Progenitor cell of endocrine pancreas (in vitro differentiated cells): ENCODE data around the gene PSMB2. TPM values are rescaled to one million over a fixed set of nuclear protein-coding genes. Genes with fewer than 3 reads are reported as not detected.

Experiments used
- DNase-seq: peaks from one replicate; pipeline ENCODE4 v3.0.0; 2021; ENCODE audit warnings: low spot score; ENCODE audit not compliant: unreplicated experiment
- H3K27ac Mint-ChIP-seq: 2 replicates; pipeline ENCODE4 v1.8.0; 2021; ENCODE audit warnings: mild to moderate bottlenecking, moderate library complexity, mixed read lengths
- H3K27me3 Mint-ChIP-seq: 2 replicates; pipeline ENCODE4 v1.8.0; 2021; ENCODE audit warnings: mixed read lengths
- H3K36me3 Mint-ChIP-seq: 2 replicates; pipeline ENCODE4 v1.8.0; 2022; ENCODE audit warnings: mixed read lengths; ENCODE audit not compliant: insufficient read depth
- H3K4me1 Mint-ChIP-seq: 2 replicates; pipeline ENCODE4 v1.8.0; 2021; ENCODE audit warnings: low read depth, mixed read lengths
- H3K4me3 Mint-ChIP-seq: 2 replicates; pipeline ENCODE4 v1.8.0; 2021; ENCODE audit warnings: low read depth, mild to moderate bottlenecking, moderate library complexity, mixed read lengths
- H3K9me3 Mint-ChIP-seq: 2 replicates; pipeline ENCODE4 v1.8.0; 2021; ENCODE audit warnings: low read depth, mixed read lengths
- total RNA-seq: library from RNA; stranded (reverse); gene quantifications from 2 replicates; pipeline ENCODE4 v1.2.1, GENCODE V29; 2021
- TF ChIP-seq, protein P1 (sequence below): fragments of 200-600 bp; sonication (generic); IDR thresholded peaks from one replicate; pipeline ENCODE4 v1.5.0; 2021; ENCODE audit warnings: antibody characterized with exemption, mild to moderate bottlenecking; ENCODE audit not compliant: unreplicated experiment

Gene PSMB2
- total RNA-seq, 1 donor from 2014 or later, result 70.4 TPM

DNA sequence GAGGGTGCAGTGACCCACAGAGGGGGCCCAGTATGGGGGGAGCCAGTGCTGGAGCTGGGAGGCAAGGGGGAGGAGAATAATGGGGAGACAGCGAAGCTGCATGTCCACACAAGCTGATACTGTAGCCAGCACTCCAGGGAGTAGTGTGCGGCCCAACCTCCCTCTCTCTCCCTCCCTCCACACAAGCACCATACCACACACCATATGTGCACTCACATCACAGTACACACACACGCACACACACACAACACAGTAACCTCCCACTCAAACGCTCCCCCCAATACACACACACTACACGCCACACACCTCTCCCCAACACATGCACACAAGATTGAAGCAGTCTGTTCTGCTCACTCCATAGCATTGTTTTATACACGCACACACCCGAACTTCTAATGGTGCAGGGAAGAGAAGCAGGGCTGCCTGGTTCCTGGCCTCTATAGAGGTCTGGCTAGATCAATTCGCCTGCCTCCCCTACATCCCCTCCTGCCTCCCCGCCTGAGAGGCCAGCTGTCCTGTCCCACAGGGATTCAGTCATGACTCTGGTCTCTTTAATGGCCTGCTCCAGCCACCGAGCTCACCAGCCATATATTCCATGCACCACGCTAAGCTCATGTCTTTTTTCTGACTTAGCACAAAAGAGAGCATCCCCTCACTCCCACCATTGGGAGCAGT, 79.9 kb downstream of the PSMB2 start:
- no peak overlapping the region for H3K4me3 Mint-ChIP-seq
- H3K36me3 Mint-ChIP-seq, result peaks cover 9% of the 10 kb centered on the region
- no peaks in the 10 kb centered on the region for H3K27me3 Mint-ChIP-seq
- H3K27ac Mint-ChIP-seq, result no peak overlapping the region
- no peaks in the 10 kb centered on the region for H3K9me3 Mint-ChIP-seq
- no peak for DNase-seq
- H3K4me1 Mint-ChIP-seq, result peaks cover 3% of the 10 kb centered on the region
- TF ChIP-seq, protein P1, sequence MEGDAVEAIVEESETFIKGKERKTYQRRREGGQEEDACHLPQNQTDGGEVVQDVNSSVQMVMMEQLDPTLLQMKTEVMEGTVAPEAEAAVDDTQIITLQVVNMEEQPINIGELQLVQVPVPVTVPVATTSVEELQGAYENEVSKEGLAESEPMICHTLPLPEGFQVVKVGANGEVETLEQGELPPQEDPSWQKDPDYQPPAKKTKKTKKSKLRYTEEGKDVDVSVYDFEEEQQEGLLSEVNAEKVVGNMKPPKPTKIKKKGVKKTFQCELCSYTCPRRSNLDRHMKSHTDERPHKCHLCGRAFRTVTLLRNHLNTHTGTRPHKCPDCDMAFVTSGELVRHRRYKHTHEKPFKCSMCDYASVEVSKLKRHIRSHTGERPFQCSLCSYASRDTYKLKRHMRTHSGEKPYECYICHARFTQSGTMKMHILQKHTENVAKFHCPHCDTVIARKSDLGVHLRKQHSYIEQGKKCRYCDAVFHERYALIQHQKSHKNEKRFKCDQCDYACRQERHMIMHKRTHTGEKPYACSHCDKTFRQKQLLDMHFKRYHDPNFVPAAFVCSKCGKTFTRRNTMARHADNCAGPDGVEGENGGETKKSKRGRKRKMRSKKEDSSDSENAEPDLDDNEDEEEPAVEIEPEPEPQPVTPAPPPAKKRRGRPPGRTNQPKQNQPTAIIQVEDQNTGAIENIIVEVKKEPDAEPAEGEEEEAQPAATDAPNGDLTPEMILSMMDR, result no peak

DNA sequence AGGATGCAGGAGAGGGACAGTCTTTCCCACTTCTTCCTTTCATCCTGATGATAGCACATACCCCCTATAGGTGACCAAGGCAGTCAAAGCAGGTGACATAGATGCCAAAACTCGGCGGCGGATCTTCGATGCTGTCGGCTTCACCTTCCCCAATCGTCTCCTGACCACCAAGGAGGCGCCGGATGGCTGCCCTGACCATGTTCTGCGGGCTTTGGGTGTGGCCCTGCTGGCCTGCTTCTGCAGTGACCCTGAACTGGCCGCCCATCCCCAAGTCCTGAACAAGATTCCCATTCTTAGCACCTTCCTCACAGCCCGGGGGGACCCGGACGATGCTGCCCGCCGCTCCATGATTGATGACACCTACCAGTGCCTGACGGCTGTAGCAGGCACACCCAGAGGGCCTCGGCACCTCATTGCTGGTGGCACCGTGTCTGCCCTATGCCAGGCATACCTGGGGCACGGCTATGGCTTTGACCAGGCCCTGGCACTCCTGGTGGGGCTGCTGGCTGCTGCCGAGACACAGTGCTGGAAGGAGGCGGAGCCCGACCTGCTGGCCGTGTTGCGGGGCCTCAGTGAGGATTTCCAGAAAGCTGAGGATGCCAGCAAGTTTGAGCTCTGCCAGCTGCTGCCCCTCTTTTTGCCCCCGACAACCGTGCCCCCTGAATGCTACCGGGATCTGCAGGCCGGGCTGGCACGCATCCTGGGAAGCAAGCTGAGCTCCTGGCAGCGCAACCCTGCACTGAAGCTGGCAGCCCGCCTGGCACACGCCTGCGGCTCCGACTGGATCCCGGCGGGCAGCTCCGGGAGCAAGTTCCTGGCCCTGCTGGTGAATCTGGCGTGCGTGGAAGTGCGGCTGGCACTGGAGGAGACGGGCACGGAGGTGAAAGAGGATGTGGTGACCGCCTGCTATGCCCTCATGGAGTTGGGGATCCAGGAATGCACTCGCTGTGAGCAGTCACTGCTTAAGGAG, 80.8 kb downstream of the PSMB2 start:
- H3K4me3 Mint-ChIP-seq, result no peak overlapping the region
- TF ChIP-seq, protein P1, result no peak
- H3K9me3 Mint-ChIP-seq, result no peaks in the 10 kb centered on the region
- H3K27ac Mint-ChIP-seq, result no peak overlapping the region
- no peak for DNase-seq
- H3K4me1 Mint-ChIP-seq, result peaks cover 12% of the 10 kb centered on the region
- H3K36me3 Mint-ChIP-seq, result peaks cover 9% of the 10 kb centered on the region
- H3K27me3 Mint-ChIP-seq, result no peaks in the 10 kb centered on the region

DNA sequence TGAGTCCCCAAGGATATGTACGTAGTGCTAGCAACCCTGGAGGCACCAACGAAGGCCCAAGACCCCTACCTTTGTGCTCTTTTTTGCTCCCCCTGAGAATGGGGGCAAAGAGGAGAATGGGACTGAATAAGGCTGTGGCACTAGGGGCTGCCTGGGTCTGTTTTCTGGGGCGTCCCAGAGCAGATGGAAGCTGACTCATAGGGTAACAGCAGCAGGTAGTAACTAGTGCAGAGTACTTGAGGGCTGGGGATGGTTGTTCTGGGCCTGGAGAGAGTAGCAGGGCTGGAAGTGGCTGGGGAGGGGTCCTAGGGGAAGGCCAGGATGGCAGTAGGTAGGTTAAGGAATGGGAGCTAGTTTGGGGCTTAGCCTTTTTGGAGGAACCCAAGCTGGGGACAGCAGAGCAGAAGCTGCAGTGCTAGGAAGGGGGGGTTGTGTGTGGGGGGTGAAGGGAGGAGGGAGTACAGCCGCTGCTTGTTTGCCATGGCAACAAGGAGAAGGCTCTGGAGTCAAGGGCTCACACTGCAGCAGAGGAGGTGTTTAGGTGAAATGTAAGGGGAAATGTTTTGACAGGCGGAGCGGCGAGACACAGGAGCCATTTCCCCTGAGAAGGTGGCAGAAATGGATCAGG, 81.9 kb downstream of the PSMB2 start:
- Mint-ChIP-seq H3K27me3 (no peaks in the 10 kb centered on the region), H3K4me3 (peak overlapping the region; percentile 50), H3K36me3 (peaks cover 5% of the 10 kb centered on the region), H3K4me1 (peaks cover 22% of the 10 kb centered on the region), H3K9me3 (no peaks in the 10 kb centered on the region), H3K27ac (no peak overlapping the region)
- DNase-seq, result no peak
- TF ChIP-seq, protein P1, result no peak

DNA sequence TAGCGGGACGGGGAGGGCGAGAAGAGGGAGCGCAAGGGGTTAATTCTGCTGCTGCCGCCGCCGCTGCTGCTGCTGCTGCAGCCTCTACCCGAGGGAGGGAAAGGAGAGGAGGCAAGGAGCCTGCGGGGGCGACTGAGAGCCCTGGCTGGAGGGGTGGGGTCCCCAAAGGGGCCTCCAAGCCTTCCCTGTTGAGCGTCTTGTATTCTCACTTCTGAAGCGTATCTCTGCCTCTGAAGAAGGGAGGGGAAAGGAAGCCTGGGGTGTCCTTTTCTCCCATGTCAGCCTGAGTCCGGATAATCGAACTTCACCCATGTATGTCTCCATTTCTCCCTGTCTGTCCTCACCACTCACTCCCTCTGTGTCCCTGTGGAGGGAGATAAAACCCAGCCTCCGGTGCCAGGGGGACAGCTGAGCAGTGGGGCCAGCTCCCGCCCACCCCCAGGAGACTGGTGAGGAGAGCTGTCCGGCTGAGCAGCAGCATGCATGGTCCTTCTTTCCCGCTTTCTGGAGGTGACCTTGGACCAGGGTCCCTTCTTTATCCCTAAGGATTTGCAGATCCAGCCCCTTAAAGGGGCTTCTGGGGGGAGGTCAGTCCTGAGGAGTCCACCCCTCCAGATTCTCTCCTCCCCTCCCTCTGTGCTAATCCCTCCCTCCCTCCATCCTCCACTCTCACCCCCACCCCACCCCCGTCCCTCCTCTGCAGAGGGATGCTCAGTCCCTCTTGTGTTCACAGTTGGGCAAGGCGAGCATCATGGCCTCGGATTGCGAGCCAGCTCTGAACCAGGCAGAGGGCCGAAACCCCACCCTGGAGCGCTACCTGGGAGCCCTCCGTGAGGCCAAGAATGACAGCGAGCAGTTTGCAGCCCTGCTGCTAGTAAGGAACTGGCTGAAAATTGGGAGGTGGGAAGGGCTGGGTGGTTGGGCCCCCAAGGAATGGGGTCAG, 82.7 kb downstream of the PSMB2 start:
- no peaks in the 10 kb centered on the region for H3K27me3 Mint-ChIP-seq
- H3K9me3 Mint-ChIP-seq, result no peaks in the 10 kb centered on the region
- H3K4me1 Mint-ChIP-seq, result peaks cover 24% of the 10 kb centered on the region
- no peak for DNase-seq
- TF ChIP-seq, protein P1, result no peak
- peak overlapping the region; percentile 98 for H3K27ac Mint-ChIP-seq
- H3K36me3 Mint-ChIP-seq, result peaks cover 4% of the 10 kb centered on the region
- peak overlapping the region; percentile 92 for H3K4me3 Mint-ChIP-seq
